GM12801 (cell line): ENCODE results near the gene ZNF681.

Source experiments
- TF ChIP-seq, protein P1 (sequence below): IDR thresholded peaks from one replicate; pipeline ENCODE4 v1.5.1; 2011; ENCODE audit warnings: control low read depth; ENCODE audit not compliant: insufficient read length; ENCODE audit errors: extremely low read depth

The ZNF681 gene

DNA sequence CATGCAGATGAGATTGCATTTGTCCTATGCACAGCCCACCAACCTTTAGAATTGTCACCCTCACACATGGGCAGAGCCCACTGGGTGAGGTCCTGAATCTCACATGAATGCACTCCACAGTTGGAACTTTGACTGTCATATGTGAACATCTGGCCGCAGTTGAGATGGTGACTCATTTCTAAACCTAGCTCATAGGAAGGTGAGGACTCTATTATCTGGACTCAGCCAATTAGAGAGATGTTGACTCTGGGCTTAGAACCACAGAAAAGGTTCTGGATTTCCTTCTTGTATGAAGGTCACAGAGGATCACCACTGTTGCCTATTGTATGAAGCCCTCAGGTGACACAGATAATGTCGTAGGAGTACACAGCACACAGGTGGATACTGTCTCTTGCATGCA, 25.6 kb upstream of the ZNF681 start:
- TF ChIP-seq, protein P1, sequence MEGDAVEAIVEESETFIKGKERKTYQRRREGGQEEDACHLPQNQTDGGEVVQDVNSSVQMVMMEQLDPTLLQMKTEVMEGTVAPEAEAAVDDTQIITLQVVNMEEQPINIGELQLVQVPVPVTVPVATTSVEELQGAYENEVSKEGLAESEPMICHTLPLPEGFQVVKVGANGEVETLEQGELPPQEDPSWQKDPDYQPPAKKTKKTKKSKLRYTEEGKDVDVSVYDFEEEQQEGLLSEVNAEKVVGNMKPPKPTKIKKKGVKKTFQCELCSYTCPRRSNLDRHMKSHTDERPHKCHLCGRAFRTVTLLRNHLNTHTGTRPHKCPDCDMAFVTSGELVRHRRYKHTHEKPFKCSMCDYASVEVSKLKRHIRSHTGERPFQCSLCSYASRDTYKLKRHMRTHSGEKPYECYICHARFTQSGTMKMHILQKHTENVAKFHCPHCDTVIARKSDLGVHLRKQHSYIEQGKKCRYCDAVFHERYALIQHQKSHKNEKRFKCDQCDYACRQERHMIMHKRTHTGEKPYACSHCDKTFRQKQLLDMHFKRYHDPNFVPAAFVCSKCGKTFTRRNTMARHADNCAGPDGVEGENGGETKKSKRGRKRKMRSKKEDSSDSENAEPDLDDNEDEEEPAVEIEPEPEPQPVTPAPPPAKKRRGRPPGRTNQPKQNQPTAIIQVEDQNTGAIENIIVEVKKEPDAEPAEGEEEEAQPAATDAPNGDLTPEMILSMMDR, result no peak

DNA sequence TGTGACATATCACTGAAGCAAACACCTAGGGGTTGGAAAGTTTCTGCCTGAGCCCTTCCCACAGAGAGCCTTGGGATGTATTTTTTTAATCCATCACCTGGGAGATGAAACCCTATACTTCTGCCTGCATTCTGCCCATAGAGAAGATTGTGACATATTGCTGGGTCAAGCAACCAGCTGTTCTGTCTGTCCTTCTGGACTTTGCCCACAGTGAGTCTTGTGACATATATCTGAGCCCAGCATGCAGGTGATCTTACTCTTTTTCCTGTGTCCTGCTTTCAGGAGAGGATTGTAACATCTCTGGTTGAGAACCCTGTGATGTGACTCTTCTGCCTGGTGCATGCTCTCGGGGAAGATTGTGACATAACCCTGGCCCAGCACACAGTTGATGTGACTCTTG, 24.9 kb upstream of the ZNF681 start:
- TF ChIP-seq, protein P1, result no peak

DNA sequence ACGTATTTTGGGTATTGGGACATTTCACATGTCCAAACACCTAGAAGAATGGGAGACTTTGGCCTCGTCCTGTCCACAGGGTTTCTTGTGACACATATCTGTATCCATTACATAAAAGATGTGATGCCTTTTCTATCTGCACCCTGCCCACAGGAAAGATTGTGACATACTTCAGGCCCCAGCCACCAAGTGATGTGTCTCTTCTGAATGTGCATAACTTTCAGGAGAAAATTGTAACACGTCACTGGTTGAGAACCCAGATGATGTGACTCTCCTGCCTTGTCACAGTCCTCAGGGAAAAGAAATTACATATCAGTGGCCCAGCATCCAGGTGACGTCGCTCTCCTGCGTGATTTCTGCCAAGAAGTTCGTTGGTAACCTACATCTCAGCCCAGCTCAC, 21.0 kb upstream of the ZNF681 start:
- TF ChIP-seq, protein P1, result no peak

DNA sequence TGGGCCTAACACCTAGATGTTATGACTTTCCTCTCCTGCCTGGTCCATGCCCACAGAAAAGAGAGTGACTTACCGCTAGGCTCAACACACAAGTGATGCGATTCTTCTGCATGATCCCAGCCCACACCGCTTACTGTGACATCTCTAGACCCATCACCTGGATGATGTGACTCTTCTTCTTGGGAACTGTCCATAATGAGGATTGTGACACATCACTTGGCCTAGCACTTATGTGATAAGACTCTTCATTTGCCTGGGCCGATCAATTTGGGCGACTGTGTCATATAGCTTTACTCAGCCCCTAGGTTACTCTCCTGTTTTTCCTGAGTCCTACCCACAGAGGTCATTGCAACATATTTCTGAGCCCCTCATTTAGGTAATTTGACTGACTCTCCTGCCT, 19.9 kb upstream of the ZNF681 start:
- TF ChIP-seq, protein P1, result no peak

DNA sequence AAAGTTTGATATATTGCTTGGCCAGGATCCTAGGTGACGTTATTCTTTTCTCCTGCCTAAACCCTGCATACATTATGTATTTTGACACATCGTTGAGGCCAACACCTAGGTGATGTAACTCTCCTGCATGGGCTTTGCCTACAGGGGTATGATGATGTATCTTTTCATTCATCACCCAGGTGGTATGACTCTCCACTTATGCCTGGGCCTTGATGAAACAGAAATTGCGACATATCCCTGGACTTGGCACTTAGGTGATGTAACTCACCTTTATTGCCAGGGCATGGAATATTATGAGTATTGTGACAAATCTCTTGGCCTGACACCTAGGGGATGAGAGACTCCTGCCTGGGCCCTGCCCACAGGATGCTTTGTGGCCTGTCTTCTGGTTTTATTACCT, 18.5 kb upstream of the ZNF681 start:
- TF ChIP-seq, protein P1, result no peak

DNA sequence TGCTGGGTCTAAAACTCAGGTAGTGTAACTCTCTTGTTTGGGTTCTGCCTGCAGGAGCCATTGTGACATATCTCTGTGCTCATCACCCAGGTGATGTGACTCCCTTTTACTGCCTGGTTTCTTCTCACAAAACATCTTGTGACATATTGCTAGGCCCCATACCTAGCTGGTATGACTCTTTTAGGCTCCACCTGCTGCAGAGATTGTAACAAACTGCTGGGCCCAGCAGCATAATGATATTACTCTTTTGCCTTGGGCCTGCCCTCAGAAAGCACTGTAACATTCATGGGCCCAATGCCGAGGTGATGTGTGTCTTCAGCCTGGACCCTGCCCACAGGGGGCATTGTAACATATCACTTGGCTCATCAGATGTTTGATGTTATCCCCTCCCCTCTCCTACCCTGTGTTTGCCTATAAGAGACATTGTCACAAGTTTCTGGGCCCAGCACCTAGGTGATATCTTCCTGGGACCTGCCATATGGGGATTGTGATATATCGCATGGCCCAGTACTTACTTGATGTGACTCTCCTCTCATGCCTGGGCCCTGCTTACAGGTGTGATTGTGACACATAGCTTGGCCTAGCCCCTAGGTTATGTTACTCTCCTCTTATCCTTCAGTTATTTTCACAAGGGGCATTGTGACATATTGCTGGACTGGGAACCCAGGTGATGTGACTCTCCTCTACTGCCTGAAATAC, 18.0 kb upstream of the ZNF681 start:
- TF ChIP-seq, protein P1, result no peak

DNA sequence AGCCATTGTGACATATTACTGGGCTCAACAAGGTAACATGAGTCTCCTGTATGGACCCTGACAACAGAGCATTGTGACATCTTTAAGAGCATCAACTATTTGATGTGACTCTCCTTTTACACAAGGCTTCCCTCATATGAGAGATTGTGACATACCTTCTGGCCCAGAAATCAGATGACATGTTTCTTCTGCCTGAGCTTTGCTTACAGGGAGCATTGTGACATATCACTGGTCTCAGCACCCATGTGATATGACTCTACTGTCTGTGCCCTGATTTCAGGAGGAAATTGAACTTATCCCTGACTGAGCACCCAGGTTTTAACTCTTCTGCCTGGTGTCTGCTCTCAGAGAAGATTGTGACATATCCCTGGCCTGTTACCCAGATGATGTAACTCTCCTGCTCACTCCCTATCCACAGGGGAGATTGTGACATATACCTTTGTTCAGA, 15.9 kb upstream of the ZNF681 start:
- TF ChIP-seq, protein P1, result no peak

DNA sequence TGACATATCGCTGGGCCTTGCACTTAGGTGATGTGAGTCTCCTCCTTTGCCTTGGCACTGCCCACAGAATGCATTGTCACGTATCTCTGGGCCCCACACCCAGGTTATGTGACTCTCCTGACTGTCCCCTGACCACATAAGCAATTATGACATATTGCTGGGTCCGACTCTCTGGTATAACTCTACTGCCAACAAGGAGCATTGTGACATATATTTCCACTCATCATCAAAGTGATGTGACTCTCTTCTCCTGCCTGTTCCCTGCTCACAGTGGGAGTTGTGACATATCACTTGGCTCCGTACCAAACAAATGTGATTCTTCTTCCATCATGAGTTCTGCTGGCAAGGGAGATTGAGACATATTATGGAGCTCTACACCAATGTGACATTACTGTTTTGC, 15.4 kb upstream of the ZNF681 start:
- TF ChIP-seq, protein P1, result no peak
